Measurements from ENCODE around the gene CFAP298. TPM values are rescaled to one million over a fixed set of nuclear protein-coding genes. Genes with fewer than 3 reads are reported as not detected.
A peak's percentile ranks its signal among the peaks of the same experiment; 100 is the strongest.
"Not testable (repeated sequence)": the region's sequence is repeated elsewhere in the genome, so short reads cannot be mapped to it uniquely, and the experiment has no call there.

The CFAP298 gene
- 105 TPM for polyA plus RNA-seq (2012; ENCODE audit: insufficient read depth, insufficient read length)

- peak within 1 kb of the TSS; percentile 94 for H3K4me3 ChIP-seq (ENCODE audit: low read length)
- peak; percentile 75 for DNase-seq (ENCODE audit: low read depth, low spot score)
These were observed at the start of gene CFAP298 for GRCh38 chr21:32612075-32612998. CFAP298 (minus strand) TSS chr21:32612377; CDS start chr21:32612243, 134 bp downstream.

GRCh38 chr21:32661026-32661782 is 49.0 kb upstream of the CFAP298 start:
- not testable (repeated sequence) for DNase-seq (ENCODE audit: low read depth, low spot score); H3K4me3 ChIP-seq (ENCODE audit: low read length)

GRCh38 chr21:32658524-32658923 is 46.3 kb upstream of the CFAP298 start:
- no peak overlapping the region for H3K4me3 ChIP-seq (ENCODE audit: low read length)
- DNase-seq (ENCODE audit: low read depth, low spot score), result no peak

- DNase-seq (ENCODE audit: low read depth, low spot score), result peak; percentile 27
- no peak overlapping the region for H3K4me3 ChIP-seq (ENCODE audit: low read length)
These were observed 41.2 kb upstream of the CFAP298 start for GRCh38 chr21:32653326-32653901.

DNA sequence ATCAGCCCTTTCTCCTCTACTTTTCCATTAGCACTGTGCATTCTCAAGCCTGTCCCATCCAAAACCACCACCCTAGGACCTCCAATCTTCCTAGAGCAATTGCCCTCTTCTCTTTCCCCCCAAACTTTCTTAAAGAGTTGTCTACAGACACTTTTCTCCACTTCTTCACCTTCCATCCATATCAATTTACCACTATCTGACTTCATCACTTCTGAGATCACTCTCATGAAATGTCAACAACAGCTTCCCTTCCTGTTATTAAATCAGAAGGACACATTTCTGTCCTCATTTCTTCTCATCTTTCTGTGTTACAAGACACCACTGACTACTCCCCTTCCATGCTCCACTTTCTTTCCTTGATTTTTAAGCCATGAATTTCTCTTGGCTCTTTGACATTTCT is 36.0 kb upstream of the CFAP298 start:
- no peak for DNase-seq (ENCODE audit: low read depth, low spot score)
- no peak overlapping the region for H3K4me3 ChIP-seq (ENCODE audit: low read length)

- no peak overlapping the region for H3K4me3 ChIP-seq (ENCODE audit: low read length)
- DNase-seq (ENCODE audit: low read depth, low spot score), result no peak
These were observed 33.3 kb upstream of the CFAP298 start for GRCh38 chr21:32645261-32646182.

DNA sequence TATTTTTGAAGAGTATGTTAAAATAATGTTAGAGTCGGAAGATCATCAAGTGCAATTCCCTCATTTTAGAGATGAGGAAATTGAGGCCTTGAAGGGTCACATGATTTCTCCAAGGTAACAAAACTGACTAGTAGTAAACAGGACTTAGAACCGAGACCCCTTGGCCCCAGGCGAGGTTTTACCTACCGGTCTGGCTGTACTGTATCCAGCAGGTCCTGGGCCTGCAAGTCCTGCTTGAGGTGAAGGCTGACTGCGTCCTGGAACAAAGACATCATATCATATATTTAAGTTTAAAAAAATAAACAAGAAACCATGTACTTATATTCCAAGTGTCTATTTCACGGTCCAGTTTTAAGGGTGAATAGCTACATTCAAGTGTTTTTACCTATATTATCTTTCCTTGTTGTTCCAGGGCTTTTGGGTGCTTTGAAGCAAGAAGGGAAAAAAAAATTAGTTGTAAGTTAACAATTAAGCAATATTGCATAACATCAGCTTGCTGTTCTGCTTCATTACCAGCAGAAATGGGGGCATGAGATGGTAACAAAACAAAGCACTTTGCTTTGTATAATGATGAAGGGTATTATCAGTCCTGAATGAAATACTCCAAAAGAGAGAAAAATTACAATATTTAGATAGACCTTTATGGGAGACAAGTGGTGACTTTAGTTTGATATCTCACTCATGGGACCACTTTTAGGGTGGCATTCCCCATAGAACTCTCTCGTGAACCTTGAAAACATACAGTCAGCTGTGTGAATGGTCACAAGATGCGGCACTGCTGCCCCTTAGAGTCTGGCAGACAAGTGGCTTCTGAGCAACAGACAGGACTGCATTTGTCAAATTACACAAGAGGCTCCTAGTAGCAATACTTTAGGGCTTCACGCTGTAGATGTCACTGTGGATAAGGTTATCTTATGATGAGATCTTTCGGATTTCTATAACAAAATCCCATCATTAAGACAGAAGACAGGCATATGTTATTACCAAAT is 29.8 kb upstream of the CFAP298 start:
- DNase-seq (ENCODE audit: low read depth, low spot score), result no peak

GRCh38 chr21:32626621-32627196 is 14.5 kb upstream of the CFAP298 start:
- H3K4me3 ChIP-seq (ENCODE audit: low read length), result no peak overlapping the region
- no peak for DNase-seq (ENCODE audit: low read depth, low spot score)

More for the DNA sequence above, 29.8 kb upstream of the CFAP298 start:
- no peak overlapping the region for H3K4me3 ChIP-seq (ENCODE audit: low read length)

DNA sequence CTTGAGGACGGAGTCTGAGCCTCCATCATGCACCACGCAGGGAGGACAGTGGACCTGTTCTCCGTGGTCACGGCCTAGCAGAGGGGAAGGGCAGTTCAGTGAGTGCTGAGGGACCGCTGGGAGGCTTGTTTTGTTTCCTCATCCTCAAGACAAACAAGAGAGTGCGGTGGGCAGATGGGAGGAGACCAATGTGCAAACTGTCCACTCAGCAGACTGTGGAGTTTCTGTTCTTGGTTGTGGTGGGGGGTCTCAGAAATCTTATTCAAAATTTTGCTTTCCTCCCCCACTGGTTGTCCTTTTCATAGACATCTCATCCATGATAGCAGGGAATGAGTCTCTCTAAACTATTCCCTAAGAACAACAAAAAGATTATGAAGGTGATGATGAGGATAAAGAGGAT is 6.0 kb upstream of the CFAP298 start:
- not testable (repeated sequence) for DNase-seq (ENCODE audit: low read depth, low spot score); H3K4me3 ChIP-seq (ENCODE audit: low read length)

GRCh38 chr21:32613436-32614043 is 1.4 kb upstream of the CFAP298 start:
- peak overlapping the region; percentile 94; the same call in 1 of the 2 replicates for H3K4me3 ChIP-seq (ENCODE audit: low read length)
- no peak for DNase-seq (ENCODE audit: low read depth, low spot score)

DNA sequence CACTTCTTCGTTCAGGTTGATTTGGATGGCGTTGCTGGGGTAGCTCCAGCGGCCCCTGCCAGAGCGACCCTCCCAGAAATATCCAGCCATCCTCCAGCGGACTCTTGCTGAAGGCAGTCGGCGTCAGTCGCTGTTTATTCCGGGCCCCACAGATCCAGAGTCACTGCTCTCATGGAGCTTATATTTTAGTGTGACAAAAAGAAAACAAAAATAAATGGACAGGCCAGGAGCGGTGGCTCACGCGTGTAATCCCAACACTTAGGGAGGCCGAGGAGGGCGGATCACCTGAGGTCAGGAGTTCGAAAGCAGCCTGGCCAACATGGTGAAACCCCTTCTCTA is 791 bp upstream of the CFAP298 start:
- no peak for DNase-seq (ENCODE audit: low read depth, low spot score)
- H3K4me3 ChIP-seq (ENCODE audit: low read length), result peak overlapping the region; percentile 94

DNA sequence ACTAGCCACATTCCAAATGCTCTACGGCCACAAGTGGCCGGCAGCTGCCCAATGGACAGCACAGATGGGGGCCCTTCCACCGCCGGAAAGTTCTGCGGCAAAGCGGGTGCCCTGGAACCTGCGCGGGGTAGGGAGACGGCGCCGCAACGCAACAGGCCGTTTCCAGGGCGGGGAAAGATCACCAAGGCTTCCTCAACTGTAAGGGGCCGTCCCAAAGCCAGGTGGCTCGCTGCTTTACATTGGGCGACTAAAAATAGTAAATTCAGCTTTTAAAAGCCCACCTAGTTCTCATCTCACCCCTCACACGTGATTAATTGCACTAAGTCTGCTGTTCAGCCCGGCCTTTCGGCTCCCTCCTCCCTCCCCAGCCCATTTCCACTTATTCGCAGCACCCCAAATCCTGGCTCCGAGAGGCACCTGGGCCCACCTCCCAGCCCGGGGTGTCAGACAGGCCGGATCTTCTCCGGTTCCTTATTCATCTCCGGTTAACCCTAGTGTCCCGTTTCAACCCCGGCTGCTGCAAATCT is 643 bp downstream of the CFAP298 start:
- peak overlapping the region; percentile 94 for H3K4me3 ChIP-seq (ENCODE audit: low read length)
- peak; percentile 29 for DNase-seq (ENCODE audit: low read depth, low spot score)

GRCh38 chr21:32610940-32611339 is 1.2 kb downstream of the CFAP298 start:
- not testable (repeated sequence) for DNase-seq (ENCODE audit: low read depth, low spot score)
- peak overlapping the region; percentile 94 for H3K4me3 ChIP-seq (ENCODE audit: low read length)

GRCh38 chr21:32608851-32609250 is 3.3 kb downstream of the CFAP298 start:
- no peak for DNase-seq (ENCODE audit: low read depth, low spot score)
- H3K4me3 ChIP-seq (ENCODE audit: low read length), result no peak overlapping the region

DNA sequence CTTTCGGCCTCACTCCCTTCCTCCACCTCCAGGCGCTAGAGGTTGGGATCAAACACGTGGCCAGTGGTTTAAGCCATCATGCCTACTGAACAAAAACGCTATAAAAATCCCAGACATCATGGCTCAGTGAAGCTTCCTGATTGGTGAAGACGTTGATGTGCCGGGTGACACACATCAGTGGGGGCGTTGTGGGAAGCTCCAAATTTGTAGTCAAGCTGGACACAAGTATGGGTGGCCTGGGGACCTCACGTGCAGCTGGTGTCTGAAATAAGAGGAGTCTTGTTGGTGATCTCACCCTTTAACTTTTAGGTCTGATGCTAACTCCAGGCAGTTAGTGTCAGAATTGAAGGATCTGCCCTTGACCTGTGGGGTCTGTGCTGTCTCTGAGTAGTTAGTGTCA is 6.7 kb downstream of the CFAP298 start:
- no peak for DNase-seq (ENCODE audit: low read depth, low spot score)
- no peak overlapping the region for H3K4me3 ChIP-seq (ENCODE audit: low read length)

- no peak for DNase-seq (ENCODE audit: low read depth, low spot score)
- no peak overlapping the region for H3K4me3 ChIP-seq (ENCODE audit: low read length)
These were observed 7.7 kb downstream of the CFAP298 start for GRCh38 chr21:32604464-32604863.

DNA sequence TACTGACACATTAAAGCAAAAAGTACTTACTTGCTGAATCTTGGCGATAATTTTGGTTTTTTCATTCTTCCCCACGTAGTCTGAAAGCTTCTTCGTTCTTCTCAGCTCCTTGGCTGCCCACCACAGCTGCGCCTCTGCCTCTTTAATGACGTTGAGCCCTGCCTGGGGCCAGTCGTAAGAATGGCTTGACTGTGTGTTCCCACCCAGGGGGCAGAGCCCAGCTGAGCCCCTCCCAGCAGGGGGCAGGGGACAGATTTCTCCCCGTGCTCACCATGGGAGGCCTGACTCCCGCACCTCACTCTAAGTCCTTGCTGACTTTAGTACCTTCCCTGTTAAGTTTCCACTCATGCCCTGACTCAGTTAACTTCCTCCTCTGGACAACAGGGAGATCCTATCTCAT is 9.0 kb downstream of the CFAP298 start:
- no peak overlapping the region for H3K4me3 ChIP-seq (ENCODE audit: low read length)

More for the DNA sequence above, 9.0 kb downstream of the CFAP298 start:
- no peak for DNase-seq (ENCODE audit: low read depth, low spot score)
